NCI-H460 (cell line): ENCODE data around the gene ATP11C. TPM values are rescaled to one million over a fixed set of nuclear protein-coding genes. Genes with fewer than 3 reads are reported as not detected.
"Not testable (repeated sequence)": the region's sequence is repeated elsewhere in the genome, so short reads cannot be mapped to it uniquely, and the experiment has no call there.

Source experiments
- DNase-seq: peaks from one replicate; pipeline ENCODE4 v3.0.0-alpha.2; 2016; ENCODE audit warnings: low read depth; ENCODE audit errors: extremely low read depth
- total RNA-seq: library from RNA; depleted of rRNA; stranded (reverse); fragments of >200 nt; shearing (Covaris generic); gene quantifications from 2 replicates; pipeline ENCODE4 v1.2.3, GENCODE V29; 2014

Gene ATP11C
- total RNA-seq, 1 experiment from 2014 or later, result 65.9 TPM

- no peak for DNase-seq
These were observed 63.1 kb downstream of the ATP11C start for GRCh38 chrX:139869796-139870195.

DNA sequence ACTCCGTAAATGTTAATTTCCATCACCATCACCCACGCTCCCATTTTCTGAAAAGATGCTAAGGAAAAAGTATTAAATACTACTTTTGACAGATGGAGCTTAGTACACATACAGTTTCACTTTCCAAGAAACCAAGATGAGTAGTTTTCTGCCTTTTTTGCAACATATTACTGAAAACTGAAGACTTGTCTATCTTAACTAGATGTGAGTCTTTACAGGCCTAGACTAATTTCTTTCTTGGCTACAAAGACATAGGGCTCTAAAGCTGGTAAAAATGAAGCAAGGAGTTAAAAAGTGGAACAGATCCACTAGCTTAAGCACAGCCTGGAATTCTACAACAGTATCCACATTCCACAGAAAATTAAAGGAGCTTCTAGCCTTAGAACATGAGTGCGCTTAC lies 68.2 kb downstream of the ATP11C start:
- no peak for DNase-seq

GRCh38 chrX:139862208-139862607 lies 70.6 kb downstream of the ATP11C start:
- DNase-seq, result no peak

DNA sequence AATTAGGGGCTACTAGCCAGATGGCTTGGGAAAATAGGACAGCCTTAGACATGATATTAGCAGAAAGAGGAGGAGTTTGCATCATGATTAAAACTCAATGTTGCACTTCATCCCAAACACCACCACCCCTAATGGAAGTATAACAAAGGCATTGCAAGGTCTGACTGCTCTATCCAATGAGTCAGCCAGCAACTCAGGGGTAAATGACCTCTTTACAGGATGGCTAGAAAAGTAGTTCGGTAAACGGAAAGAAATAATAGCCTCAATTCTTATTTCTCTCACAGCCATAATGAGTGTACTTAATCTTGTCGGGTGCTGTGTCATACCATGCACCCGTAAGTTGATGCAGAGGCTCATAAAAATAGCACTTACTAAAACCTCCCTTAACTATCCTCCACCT lies 76.0 kb downstream of the ATP11C start:
- not testable (repeated sequence) for DNase-seq

DNA sequence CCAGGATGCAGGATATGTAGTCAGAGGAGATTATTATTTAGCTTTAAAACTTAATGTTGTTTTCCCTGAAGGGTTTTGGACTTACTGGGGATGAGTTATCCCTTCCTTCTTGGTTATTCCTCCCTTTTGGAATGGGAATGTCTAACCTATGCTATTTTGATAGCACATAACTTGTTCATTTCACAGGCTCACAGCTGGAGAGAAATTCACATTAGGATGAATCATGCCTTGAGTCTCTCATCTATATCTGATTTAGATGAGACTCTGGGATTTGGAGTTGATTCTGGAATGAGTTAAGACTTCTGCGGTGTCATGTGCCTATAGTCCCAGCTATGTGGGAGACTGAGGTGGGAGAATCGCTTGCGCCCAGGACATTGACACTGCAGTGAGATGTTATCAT lies 81.1 kb downstream of the ATP11C start:
- no peak for DNase-seq

DNA sequence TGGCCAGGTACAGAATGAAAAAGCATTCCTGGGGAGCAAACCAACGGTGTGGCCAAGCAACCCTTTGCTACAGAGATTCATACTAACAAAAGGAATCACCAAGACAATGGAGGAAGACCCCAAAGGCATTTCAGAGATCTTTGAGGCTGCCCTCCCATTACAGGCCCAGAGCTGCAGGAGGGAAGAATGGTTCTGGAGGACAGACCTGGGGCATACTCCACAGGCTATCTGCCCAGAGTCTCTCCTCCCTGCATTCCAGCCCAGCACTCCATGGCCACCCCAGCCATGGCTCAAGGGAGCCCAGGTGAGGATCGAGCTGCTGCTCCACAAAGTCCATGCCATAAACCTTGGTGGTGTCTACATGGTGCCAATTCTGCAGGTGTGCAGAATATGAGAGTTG lies 81.9 kb downstream of the ATP11C start:
- no peak for DNase-seq

DNA sequence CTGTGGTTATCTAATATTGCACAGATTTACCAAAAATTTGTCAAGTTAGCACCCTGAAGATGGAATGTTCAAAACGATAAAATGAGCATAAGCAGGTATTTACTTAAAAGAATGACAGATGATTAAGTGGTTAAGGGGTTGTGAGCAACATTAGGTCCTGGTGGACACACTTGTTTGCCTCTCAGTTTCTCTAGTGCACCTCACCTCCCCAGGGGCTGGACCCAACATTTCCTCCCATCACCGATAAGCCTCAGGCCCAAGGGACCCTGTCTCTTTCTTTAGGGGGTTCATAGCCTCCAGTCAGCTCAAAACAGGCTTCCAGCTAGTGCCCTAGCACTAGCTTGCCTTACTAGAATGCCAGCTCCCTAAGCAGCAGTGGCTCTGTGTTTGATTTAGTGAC lies 88.0 kb downstream of the ATP11C start:
- no peak for DNase-seq

DNA sequence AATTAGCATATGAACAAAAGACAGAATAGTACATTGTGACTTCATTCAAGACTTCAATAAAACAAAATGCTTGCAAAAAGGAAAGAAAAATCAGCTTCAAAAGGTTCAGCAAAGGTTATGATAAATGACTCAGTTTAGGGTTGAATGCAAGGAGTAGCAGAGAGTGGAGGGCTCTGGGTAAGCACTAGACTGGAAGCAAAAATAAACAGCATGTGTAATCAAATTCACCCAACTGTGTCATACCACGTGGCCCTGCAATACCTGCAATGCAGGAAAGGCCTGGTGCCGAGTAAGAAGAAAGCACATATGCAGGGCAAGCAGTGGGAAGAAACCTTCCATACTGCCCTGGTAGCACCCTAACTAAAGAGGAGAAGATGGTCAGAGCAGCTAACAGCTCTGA lies 88.7 kb downstream of the ATP11C start:
- DNase-seq, result no peak

GRCh38 chrX:139842326-139843185 lies 90.3 kb downstream of the ATP11C start:
- no peak for DNase-seq

DNA sequence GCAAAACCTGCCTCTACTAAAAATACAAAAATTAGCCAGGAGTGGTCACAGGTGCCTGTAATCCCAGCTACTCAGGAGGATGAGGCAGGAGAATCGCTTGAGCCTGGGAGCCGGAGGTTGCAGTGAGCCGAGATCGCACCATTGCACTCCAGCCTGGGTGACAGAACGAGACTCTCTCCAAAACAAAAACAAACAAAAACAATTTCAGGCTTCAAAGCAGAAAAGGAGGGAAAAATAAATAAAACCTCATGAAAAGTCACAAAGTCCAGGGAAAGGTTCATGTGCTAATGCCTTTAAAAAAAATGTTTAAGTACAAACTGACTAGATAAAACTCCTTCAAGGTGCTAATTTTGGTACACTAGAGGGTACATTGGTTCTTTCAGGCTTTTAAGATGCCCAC lies 96.5 kb downstream of the ATP11C start:
- not testable (repeated sequence) for DNase-seq

DNA sequence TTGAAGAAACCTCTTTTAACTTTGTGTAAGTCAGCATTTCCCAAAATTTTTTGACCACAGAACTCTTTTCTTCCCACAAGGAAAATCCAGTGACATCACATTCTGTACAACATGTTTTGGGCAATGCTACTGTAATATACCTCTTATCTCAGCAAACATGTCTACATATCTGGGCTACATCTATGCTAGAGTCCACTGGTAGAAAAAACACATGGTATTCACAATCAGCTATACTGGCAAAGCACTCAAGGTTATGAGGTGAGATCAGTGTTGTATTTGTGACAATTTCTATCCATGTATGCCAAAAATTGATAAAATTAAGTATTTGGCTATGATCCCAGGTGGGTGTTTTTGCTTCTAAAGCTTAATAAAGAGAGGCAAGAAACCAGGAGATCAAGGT lies 98.0 kb downstream of the ATP11C start:
- no peak for DNase-seq

DNA sequence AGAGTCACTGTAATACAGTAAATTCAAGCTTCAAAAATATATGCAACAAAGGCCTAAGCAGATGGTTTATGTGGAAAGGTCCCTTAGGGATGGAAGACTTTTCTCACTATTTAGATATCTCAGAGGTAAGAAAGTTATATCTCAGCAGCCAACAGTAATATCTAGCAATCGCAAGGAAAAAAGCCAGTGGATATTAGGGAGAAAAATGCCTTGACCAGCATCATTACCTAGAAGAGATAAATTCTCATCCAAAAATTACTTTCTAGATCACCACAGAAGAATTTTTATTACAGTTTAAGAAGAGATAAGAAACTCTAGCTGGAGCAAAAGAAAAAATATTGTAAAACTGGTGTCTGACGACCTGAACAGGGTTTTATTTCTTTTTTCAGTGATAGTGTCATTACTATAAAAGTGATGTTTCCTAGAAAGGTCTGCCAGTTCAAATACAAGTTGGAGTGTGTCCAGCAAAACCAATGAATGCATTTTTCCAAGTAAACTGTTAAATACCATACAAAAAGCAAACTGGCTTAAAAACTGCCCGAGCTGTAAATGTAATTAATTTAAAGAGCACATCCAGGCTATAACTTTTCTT lies 100.0 kb downstream of the ATP11C start:
- no peak for DNase-seq

GRCh38 chrX:139831675-139832456 lies 101.0 kb downstream of the ATP11C start:
- DNase-seq, result peak; percentile 48

- DNase-seq, result no peak
These were observed 101.8 kb downstream of the ATP11C start for GRCh38 chrX:139831017-139831416.

GRCh38 chrX:139828830-139829229 lies 104.0 kb downstream of the ATP11C start:
- DNase-seq, result no peak

DNA sequence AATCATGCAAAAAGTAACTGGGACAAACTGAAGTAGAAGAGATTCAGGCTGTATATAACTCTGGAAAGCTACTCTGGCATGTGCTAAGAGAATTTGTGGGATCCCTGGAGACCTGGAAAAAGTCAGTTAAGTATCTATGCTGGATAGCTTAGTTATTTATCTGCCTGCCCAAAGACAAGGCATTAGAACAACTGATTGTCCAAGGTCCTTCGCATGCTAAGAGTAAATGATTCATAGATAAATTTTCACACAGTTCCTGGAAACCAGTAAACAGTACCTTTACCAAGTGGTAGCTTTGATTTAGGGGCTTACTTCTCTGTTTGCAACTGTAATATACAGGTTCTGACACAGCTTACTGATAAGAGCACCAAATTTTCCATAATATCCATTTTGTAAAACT lies 104.8 kb downstream of the ATP11C start:
- DNase-seq, result no peak

GRCh38 chrX:139826065-139827044 lies 106.5 kb downstream of the ATP11C start:
- DNase-seq, result peak; percentile 21

- DNase-seq, result no peak
These were observed 107.2 kb downstream of the ATP11C start for GRCh38 chrX:139825618-139826017.

GRCh38 chrX:139823806-139824205 lies 109.0 kb downstream of the ATP11C start:
- peak; percentile 19 for DNase-seq

- no peak for DNase-seq
These were observed 112.4 kb downstream of the ATP11C start for GRCh38 chrX:139820358-139820984.
